ENCODE results near the gene ZFP36L1. TPM values are rescaled to one million over a fixed set of nuclear protein-coding genes. Genes with fewer than 3 reads are reported as not detected.

The ZFP36L1 gene
- total RNA-seq, 4 donors from 2014 or later: 154 to 451 (median 280) TPM

GRCh38 chr14:68836082-68836481 is 43.2 kb upstream of the ZFP36L1 start:
- H3K9me3 ChIP-seq: peaks cover 0 to 31% (median 0%) of the 10 kb centered on the region in 3 donors
- peaks cover 0 to 8% (median 0%) of the 10 kb centered on the region in 3 donors for H3K4me1 ChIP-seq
- H3K36me3 ChIP-seq: no peaks in the 10 kb centered on the region
- H3K27me3 ChIP-seq: no peaks in the 10 kb centered on the region
- WGBS, 2 donors (ENCODE audit: low coverage in 1 of 2): 78 to 100% methylated on average over 1 of the region's 1 CpG
- H3K27ac ChIP-seq: no peak overlapping the region
- no peak overlapping the region for H3K4me3 ChIP-seq
- no peak for ATAC-seq
- TF ChIP-seq CTCF (IDR thresholded peaks at IDR 0.05): no peak
- no peak for TF ChIP-seq POLR2AphosphoS5 (IDR thresholded peaks at IDR 0.05)
- TF ChIP-seq EP300 (IDR thresholded peaks at IDR 0.05): no peak
- no peak for TF ChIP-seq POLR2A (IDR thresholded peaks at IDR 0.05)

- no peaks in the 10 kb centered on the region for H3K27me3 ChIP-seq
- no peak for ATAC-seq
- WGBS, 2 donors (ENCODE audit: low coverage in 1 of 2): 59 to 66% methylated on average over 4 to 6 of the region's 6 CpGs
- no peak overlapping the region for H3K4me3 ChIP-seq
- H3K27ac ChIP-seq: no peak overlapping the region
- TF ChIP-seq POLR2A (IDR thresholded peaks at IDR 0.05) (no peak), POLR2AphosphoS5 (IDR thresholded peaks at IDR 0.05) (no peak), EP300 (IDR thresholded peaks at IDR 0.05) (no peak), CTCF (IDR thresholded peaks at IDR 0.05) (no peak)
- H3K4me1 ChIP-seq: no peaks in the 10 kb centered on the region
- peaks cover 0 to 33% (median 0%) of the 10 kb centered on the region in 3 donors for H3K9me3 ChIP-seq
- no peaks in the 10 kb centered on the region for H3K36me3 ChIP-seq
Measured at GRCh38 chr14:68834816-68835215, 41.9 kb upstream of the ZFP36L1 start.

GRCh38 chr14:68828698-68829097 is 35.8 kb upstream of the ZFP36L1 start:
- Histone ChIP-seq H3K36me3 (no peaks in the 10 kb centered on the region), H3K27ac (no peak overlapping the region)

GRCh38 chr14:68825729-68826128 is 32.9 kb upstream of the ZFP36L1 start:
- H3K27me3 ChIP-seq: no peaks in the 10 kb centered on the region
- no peaks in the 10 kb centered on the region for H3K9me3 ChIP-seq
- H3K36me3 ChIP-seq: no peaks in the 10 kb centered on the region
- no peak for TF ChIP-seq CTCF (IDR thresholded peaks at IDR 0.05)
- TF ChIP-seq EP300 (IDR thresholded peaks at IDR 0.05): no peak
- TF ChIP-seq POLR2AphosphoS5 (IDR thresholded peaks at IDR 0.05): no peak
- TF ChIP-seq POLR2A (IDR thresholded peaks at IDR 0.05): no peak
- no peak overlapping the region for H3K4me3 ChIP-seq
- no peak for ATAC-seq
- no peak overlapping the region for H3K27ac ChIP-seq
- WGBS, 2 donors (ENCODE audit: low coverage in 1 of 2): 88 to 93% methylated on average over 1 to 3 of the region's 3 CpGs
- peaks cover 0 to 11% (median 0%) of the 10 kb centered on the region in 3 donors for H3K4me1 ChIP-seq

More at GRCh38 chr14:68828698-68829097, 35.8 kb upstream of the ZFP36L1 start:
- ATAC-seq: no peak
- no peak for TF ChIP-seq EP300 (IDR thresholded peaks at IDR 0.05)
- no peak for TF ChIP-seq CTCF (IDR thresholded peaks at IDR 0.05)
- TF ChIP-seq POLR2AphosphoS5 (IDR thresholded peaks at IDR 0.05): no peak
- no peak for TF ChIP-seq POLR2A (IDR thresholded peaks at IDR 0.05)
- Histone ChIP-seq H3K9me3 (peaks cover 0 to 5% (median 0%) of the 10 kb centered on the region in 3 donors), H3K4me3 (no peak overlapping the region), H3K27me3 (no peaks in the 10 kb centered on the region), H3K4me1 (peaks cover 0 to 11% (median 0%) of the 10 kb centered on the region in 3 donors)

- Histone ChIP-seq H3K4me1 (peaks cover 0 to 18% (median 0%) of the 10 kb centered on the region in 3 donors), H3K4me3 (no peak overlapping the region), H3K9me3 (no peaks in the 10 kb centered on the region), H3K36me3 (no peaks in the 10 kb centered on the region), H3K27me3 (no peaks in the 10 kb centered on the region), H3K27ac (no peak overlapping the region)
- peak; percentile 89 for ATAC-seq
- peak; percentile 74 to 90 (median 80) for TF ChIP-seq CTCF (IDR thresholded peaks at IDR 0.05)
- TF ChIP-seq POLR2A (IDR thresholded peaks at IDR 0.05): no peak
- 29% methylated on average over 2 of the region's 11 CpGs; no CpG with 5 or more reads in 1 of the 2 donors for WGBS, 2 donors (ENCODE audit: low coverage in 1 of 2)
Measured at GRCh38 chr14:68824517-68825347, 31.9 kb upstream of the ZFP36L1 start.
